Esophagus squamous epithelium (tissue), 4 donors: ENCODE results near the gene CD1E.

Experiments
- POLR2A ChIP-seq, 4 donors: fragments of 450-650 bp; IDR thresholded peaks; one replicate each; pipeline ENCODE4 v1.6.1; 2017; ENCODE audit warnings: antibody characterized with exemption in 4 of 4, mild to moderate bottlenecking in 4 of 4, moderate library complexity in 3 of 4
- TF ChIP-seq, protein P1 (sequence below), 6 experiments: fragments of 450-650 bp in 4 of 6; fragments of 200-600 bp in 2 of 6; sonication (generic) in 2 of 6; IDR thresholded peaks; one replicate each; pipeline ENCODE4 v1.5.1; 2016 to 2019; ENCODE audit warnings: antibody characterized with exemption in 6 of 6, mild to moderate bottlenecking in 4 of 6, moderate library complexity in 4 of 6

DNA sequence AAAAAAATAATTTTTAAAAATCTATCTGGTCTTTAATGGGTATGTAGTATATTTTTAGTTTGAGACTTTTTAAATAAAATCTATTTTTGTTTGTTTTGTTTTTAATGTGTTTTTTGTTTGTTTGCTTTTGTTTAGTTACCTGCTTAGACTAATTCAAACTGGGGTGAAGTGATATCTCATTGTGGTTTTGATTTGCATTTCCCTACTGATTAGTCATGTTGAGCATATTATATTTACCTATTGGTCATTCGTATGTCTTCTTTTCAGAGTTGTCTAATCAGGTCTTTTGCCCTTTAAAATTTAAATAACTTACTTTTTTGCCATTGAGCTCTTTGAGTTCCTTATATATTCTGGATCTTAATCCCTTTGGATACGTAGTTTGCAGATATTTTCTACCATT, 42.6 kb upstream of the CD1E start:
- TF ChIP-seq, protein P1, sequence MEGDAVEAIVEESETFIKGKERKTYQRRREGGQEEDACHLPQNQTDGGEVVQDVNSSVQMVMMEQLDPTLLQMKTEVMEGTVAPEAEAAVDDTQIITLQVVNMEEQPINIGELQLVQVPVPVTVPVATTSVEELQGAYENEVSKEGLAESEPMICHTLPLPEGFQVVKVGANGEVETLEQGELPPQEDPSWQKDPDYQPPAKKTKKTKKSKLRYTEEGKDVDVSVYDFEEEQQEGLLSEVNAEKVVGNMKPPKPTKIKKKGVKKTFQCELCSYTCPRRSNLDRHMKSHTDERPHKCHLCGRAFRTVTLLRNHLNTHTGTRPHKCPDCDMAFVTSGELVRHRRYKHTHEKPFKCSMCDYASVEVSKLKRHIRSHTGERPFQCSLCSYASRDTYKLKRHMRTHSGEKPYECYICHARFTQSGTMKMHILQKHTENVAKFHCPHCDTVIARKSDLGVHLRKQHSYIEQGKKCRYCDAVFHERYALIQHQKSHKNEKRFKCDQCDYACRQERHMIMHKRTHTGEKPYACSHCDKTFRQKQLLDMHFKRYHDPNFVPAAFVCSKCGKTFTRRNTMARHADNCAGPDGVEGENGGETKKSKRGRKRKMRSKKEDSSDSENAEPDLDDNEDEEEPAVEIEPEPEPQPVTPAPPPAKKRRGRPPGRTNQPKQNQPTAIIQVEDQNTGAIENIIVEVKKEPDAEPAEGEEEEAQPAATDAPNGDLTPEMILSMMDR (IDR thresholded peaks at IDR 0.05): no peak
- TF ChIP-seq POLR2A (IDR thresholded peaks at IDR 0.05): no peak
